Body of pancreas (tissue), 4 donors: Measurements from ENCODE around the gene HDAC7. TPM values are rescaled to one million over a fixed set of nuclear protein-coding genes. Genes with fewer than 3 reads are reported as not detected.

Source experiments
- ATAC-seq: fragments of 150-250 bp; one replicate; pipeline ENCODE4 v1.9.1; 2016
- DNase-seq, 4 donors: peaks; one replicate each; pipeline ENCODE4 v3.0.0-alpha.2; 2019
- H3K27ac ChIP-seq, 4 donors: fragments of 200-600 bp; sonication (generic); 1 replicate in 3 of 4; 2 replicates in 1 of 4; pipeline versions ENCODE4 v1.5.1 to v1.6.1; 2016 to 2019; ENCODE audit warnings: mild to moderate bottlenecking in 1 of 4, mixed read lengths in 1 of 4, moderate library complexity in 1 of 4
- H3K27me3 ChIP-seq, 2 donors: fragments of 200-600 bp; sonication (generic); one replicate each; pipeline ENCODE4 v1.6.0; 2016; ENCODE audit warnings: mild to moderate bottlenecking in 1 of 2
- H3K36me3 ChIP-seq, 2 donors: fragments of 200-600 bp; sonication (generic); replicated peaks in 1 of 2; 2 replicates each; pipeline ENCODE4 v1.5.1; 2016; ENCODE audit warnings: low read depth in 2 of 2; ENCODE audit not compliant: insufficient read depth in 1 of 2
- H3K4me1 ChIP-seq: fragments of 200-600 bp; sonication (generic); one replicate; pipeline ENCODE4 v1.6.0; 2016
- H3K4me3 ChIP-seq, 2 donors: fragments of 200-600 bp; sonication (generic); 1 replicate in 1 of 2; 2 replicates in 1 of 2; pipeline ENCODE4 v1.5.1; 2016 to 2019
- H3K9me3 ChIP-seq, 3 donors: fragments of 200-600 bp; sonication (generic); 1 replicate in 2 of 3; 2 replicates in 1 of 3; pipeline ENCODE4 v1.5.1; 2016
- CTCF ChIP-seq, 7 experiments: fragments of 450-650 bp in 4 of 7; fragments of 200-600 bp in 3 of 7; sonication (generic) in 3 of 7; IDR thresholded peaks; one replicate each; pipeline ENCODE4 v1.5.1; 2016 to 2019; ENCODE audit warnings: antibody characterized with exemption in 7 of 7
- POLR2A ChIP-seq, 3 donors: fragments of 450-650 bp; IDR thresholded peaks; one replicate each; pipeline ENCODE4 v1.6.1; 2016; ENCODE audit warnings: antibody characterized with exemption in 3 of 3, mild to moderate bottlenecking in 2 of 3
- WGBS, 2 donors: methylation state at CpG; one replicate each; pipeline ENCODE4 v1.1.5; 2017; 5-methylcytosine and 5-hydroxymethylcytosine counted together
- intact Hi-C: fragments of 100-400 bp; cut with DNase I; formaldehyde crosslinking; loops from one replicate; pipeline ENCODE4 v1.15.1; 2023
- total RNA-seq, 2 donors: library from RNA; depleted of rRNA; stranded (reverse); fragments of >200 nt; gene quantifications; one replicate each; pipeline ENCODE4 v1.1.0, GENCODE V29; 2016

The HDAC7 gene
- total RNA-seq, 2 donors from 2014 or later = 26.2 to 26.7 TPM

GRCh38 chr12:47860873-47861272 is 41.2 kb upstream of the HDAC7 start:
- TF ChIP-seq POLR2A (IDR thresholded peaks at IDR 0.05) (no peak), CTCF (IDR thresholded peaks at IDR 0.05) (no peak)
- 61 to 63% methylated on average over 2 of the region's 2 CpGs for WGBS, 2 donors

GRCh38 chr12:47860279-47860841 is 40.7 kb upstream of the HDAC7 start:
- WGBS, 2 donors = 86 to 90% methylated on average over 7 of the region's 7 CpGs
- DNase-seq = no peak
- Histone ChIP-seq H3K27me3 (no peaks in the 10 kb centered on the region), H3K27ac (no peak overlapping the region), H3K4me3 (no peak overlapping the region), H3K9me3 (no peaks in the 10 kb centered on the region), H3K36me3 (no peaks in the 10 kb centered on the region), H3K4me1 (no peaks in the 10 kb centered on the region)
- ATAC-seq = no peak
- intact Hi-C loops = no loop called here
- TF ChIP-seq CTCF (IDR thresholded peaks at IDR 0.05) (no peak), POLR2A (IDR thresholded peaks at IDR 0.05) (no peak)

More at GRCh38 chr12:47860873-47861272, 41.2 kb upstream of the HDAC7 start:
- no peak for DNase-seq
- no peak for ATAC-seq
- Histone ChIP-seq H3K4me3 (no peak overlapping the region), H3K27ac (no peak overlapping the region), H3K36me3 (no peaks in the 10 kb centered on the region), H3K4me1 (no peaks in the 10 kb centered on the region), H3K27me3 (no peaks in the 10 kb centered on the region), H3K9me3 (no peaks in the 10 kb centered on the region)
- intact Hi-C loops = no loop called here

- no peak for ATAC-seq
- H3K27ac ChIP-seq = no peak overlapping the region
- no peaks in the 10 kb centered on the region for H3K27me3 ChIP-seq
- WGBS, 2 donors = 90 to 93% methylated on average over 8 of the region's 8 CpGs
- no peak overlapping the region for H3K4me3 ChIP-seq
- H3K9me3 ChIP-seq = no peaks in the 10 kb centered on the region
- no peak for TF ChIP-seq POLR2A (IDR thresholded peaks at IDR 0.05)
- no peak for TF ChIP-seq CTCF (IDR thresholded peaks at IDR 0.05)
- intact Hi-C loops = no loop called here
- H3K4me1 ChIP-seq = no peaks in the 10 kb centered on the region
- DNase-seq = no peak
- H3K36me3 ChIP-seq = no peaks in the 10 kb centered on the region
Measured at GRCh38 chr12:47858511-47859266, 39.0 kb upstream of the HDAC7 start.

GRCh38 chr12:47856721-47857575 is 37.2 kb upstream of the HDAC7 start:
- H3K36me3 ChIP-seq = no peaks in the 10 kb centered on the region
- H3K9me3 ChIP-seq = no peaks in the 10 kb centered on the region
- WGBS, 2 donors = 89 to 94% methylated on average over 17 of the region's 17 CpGs
- H3K4me1 ChIP-seq = no peaks in the 10 kb centered on the region
- H3K27me3 ChIP-seq = no peaks in the 10 kb centered on the region
- no peak for ATAC-seq
- TF ChIP-seq POLR2A (IDR thresholded peaks at IDR 0.05) (no peak), CTCF (IDR thresholded peaks at IDR 0.05) (no peak)
- no peak overlapping the region for H3K27ac ChIP-seq
- no peak for DNase-seq
- H3K4me3 ChIP-seq = no peak overlapping the region
- intact Hi-C loops = no loop called here
